SIG-M5 (cell line): Measurements from ENCODE around the gene ECSCR.
"Not testable (repeated sequence)": the region's sequence is repeated elsewhere in the genome, so short reads cannot be mapped to it uniquely, and the experiment has no call there.

Experiments
- DNase-seq: peaks from one replicate; lab custom pipeline; 2025; lab: John Stamatoyannopoulos, UW

Gene ECSCR

GRCh38 chr5:139446956-139447779, 15.4 kb downstream of the ECSCR start:
- DNase-seq = no peak

- DNase-seq = no peak
Measured at GRCh38 chr5:139445325-139446170, 17.0 kb downstream of the ECSCR start.

- DNase-seq = no peak
Measured at GRCh38 chr5:139443831-139444453, 18.6 kb downstream of the ECSCR start.

- DNase-seq = not testable (repeated sequence)
Measured at GRCh38 chr5:139440416-139440815, 22.1 kb downstream of the ECSCR start.

GRCh38 chr5:139439013-139439903, 23.3 kb downstream of the ECSCR start, which contains the start of gene DNAJC18:
Gene DNAJC18, minus strand, starts transcription at chr5:139439525. Its CDS starts 80 bp downstream, at chr5:139439445.
- DNase-seq = peak; percentile 57

GRCh38 chr5:139438707-139439012, 23.9 kb downstream of the ECSCR start:
- no peak for DNase-seq

- DNase-seq = no peak
Measured at GRCh38 chr5:139435676-139436075, 26.9 kb downstream of the ECSCR start.

- DNase-seq = no peak
Measured at GRCh38 chr5:139431706-139432105, 30.8 kb downstream of the ECSCR start.

- DNase-seq = no peak
Measured at GRCh38 chr5:139430015-139430414, 32.5 kb downstream of the ECSCR start.

GRCh38 chr5:139426203-139426885, 36.2 kb downstream of the ECSCR start:
- no peak for DNase-seq

- no peak for DNase-seq
Measured at GRCh38 chr5:139425497-139425896, 37.0 kb downstream of the ECSCR start.

GRCh38 chr5:139422307-139422893, 40.1 kb downstream of the ECSCR start:
- peak; percentile 35 for DNase-seq

- no peak for DNase-seq
Measured at GRCh38 chr5:139419226-139420192, 43.0 kb downstream of the ECSCR start.

- no peak for DNase-seq
Measured at GRCh38 chr5:139418793-139419192, 43.8 kb downstream of the ECSCR start.

GRCh38 chr5:139417214-139417613, 45.3 kb downstream of the ECSCR start:
- DNase-seq = no peak

- DNase-seq = no peak
Measured at GRCh38 chr5:139416651-139417050, 45.9 kb downstream of the ECSCR start.

GRCh38 chr5:139415869-139416268, 46.7 kb downstream of the ECSCR start:
- DNase-seq = no peak

GRCh38 chr5:139415221-139415861, 47.2 kb downstream of the ECSCR start:
- no peak for DNase-seq

- DNase-seq = no peak
Measured at GRCh38 chr5:139414581-139415130, 47.9 kb downstream of the ECSCR start.
